Mucosa of descending colon (tissue), 3 donors: ENCODE measurements around the gene TM9SF4. TPM values are rescaled to one million over a fixed set of nuclear protein-coding genes. Genes with fewer than 3 reads are reported as not detected.

ENCODE experiments used
- ATAC-seq: fragments of 200-7000 bp; cut with Tn5 transposase; one replicate; pipeline ENCODE4 v1.9.1; 2020; ENCODE audit warnings: mild to moderate bottlenecking, moderate library complexity
- DNase-seq, 3 donors: peaks; one replicate each; pipeline ENCODE4 v3.0.0-alpha.2; 2020
- H3K36me3 ChIP-seq: fragments of 200-600 bp; one replicate; pipeline ENCODE4 v1.8.0; 2021; ENCODE audit warnings: low read depth, mild to moderate bottlenecking
- H3K4me1 ChIP-seq: fragments of 200-600 bp; one replicate; pipeline ENCODE4 v1.8.0; 2021; ENCODE audit warnings: low read depth, mild to moderate bottlenecking
- H3K4me3 ChIP-seq: fragments of 200-600 bp; one replicate; pipeline ENCODE4 v1.8.0; 2021; ENCODE audit warnings: mild to moderate bottlenecking
- H3K9me3 ChIP-seq: fragments of 200-600 bp; one replicate; pipeline ENCODE4 v1.8.0; 2021; ENCODE audit warnings: mild to moderate bottlenecking
- intact Hi-C, 2 donors: fragments of 100-400 bp; cut with DNase I in 1 of 2; cut with micrococcal nuclease in 1 of 2; formaldehyde crosslinking; loops; one replicate each; pipeline versions ENCODE4 v1.11.0 to v1.11.1; 2022; cut with DNase I, micrococcal nuclease
- total RNA-seq, 3 donors: library from RNA; stranded (reverse); fragmentation: NEBNext Ultra II Directional in 2 of 3; extraction: Animal tissue kit (Norgen Biotek cat#: 25700) in 2 of 3; gene quantifications; one replicate each; pipeline versions ENCODE4 v1.2.1 to v1.2.4, GENCODE V29; 2021 to 2023
- TF ChIP-seq, protein P1 (sequence below): fragments of 200-600 bp; IDR thresholded peaks from one replicate; pipeline ENCODE4 v1.8.0; 2022; ENCODE audit warnings: antibody characterized with exemption, mild to moderate bottlenecking
- donor health status: DM: no; HTN: no; CAD: no; lungs with moderate emphysema.
- donor health status: DM: no; HTN: no; CAD: no.
- donor health status: DM: no; HTN: yes; CAD: no.

Gene TM9SF4
- total RNA-seq, 3 donors from 2014 or later: 54.1 to 74.7 (median 65.8) TPM

DNA sequence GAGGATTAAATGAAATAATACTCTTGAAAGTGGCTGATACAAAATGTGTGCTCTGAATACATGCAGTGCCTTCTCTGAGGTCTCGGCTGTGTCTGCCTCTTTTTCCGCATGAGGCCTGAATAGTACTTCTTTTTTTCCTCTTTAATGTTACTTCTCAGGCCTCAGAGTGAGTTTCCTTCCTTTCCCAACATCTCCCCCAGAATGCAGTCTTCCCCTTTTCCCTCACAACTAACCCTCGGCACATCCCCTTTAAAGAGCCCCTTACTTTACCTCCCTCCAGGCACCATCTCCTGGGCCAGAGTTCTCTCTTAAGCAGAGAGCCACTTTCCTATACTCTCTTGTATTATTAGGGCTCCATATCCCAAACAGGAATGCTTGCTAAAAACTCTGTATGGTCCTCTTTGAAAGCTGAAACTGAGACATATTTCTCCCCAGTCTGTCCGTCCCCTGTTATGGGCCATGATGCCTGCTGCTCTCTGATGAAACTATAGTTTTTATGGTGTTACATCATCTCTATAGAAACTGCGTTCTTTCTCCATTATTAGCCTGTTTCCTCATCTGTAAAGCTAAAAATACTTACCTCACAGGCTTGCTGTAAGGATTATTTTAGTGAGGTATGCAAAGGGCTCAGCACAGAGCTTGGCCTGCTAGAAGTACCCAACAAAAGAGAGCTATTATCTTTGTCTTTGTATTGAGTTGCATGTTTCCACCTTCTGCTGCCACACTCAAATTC lies 95.8 kb downstream of the TM9SF4 start:
- intact Hi-C loops: no loop called here
- DNase-seq: no peak

DNA sequence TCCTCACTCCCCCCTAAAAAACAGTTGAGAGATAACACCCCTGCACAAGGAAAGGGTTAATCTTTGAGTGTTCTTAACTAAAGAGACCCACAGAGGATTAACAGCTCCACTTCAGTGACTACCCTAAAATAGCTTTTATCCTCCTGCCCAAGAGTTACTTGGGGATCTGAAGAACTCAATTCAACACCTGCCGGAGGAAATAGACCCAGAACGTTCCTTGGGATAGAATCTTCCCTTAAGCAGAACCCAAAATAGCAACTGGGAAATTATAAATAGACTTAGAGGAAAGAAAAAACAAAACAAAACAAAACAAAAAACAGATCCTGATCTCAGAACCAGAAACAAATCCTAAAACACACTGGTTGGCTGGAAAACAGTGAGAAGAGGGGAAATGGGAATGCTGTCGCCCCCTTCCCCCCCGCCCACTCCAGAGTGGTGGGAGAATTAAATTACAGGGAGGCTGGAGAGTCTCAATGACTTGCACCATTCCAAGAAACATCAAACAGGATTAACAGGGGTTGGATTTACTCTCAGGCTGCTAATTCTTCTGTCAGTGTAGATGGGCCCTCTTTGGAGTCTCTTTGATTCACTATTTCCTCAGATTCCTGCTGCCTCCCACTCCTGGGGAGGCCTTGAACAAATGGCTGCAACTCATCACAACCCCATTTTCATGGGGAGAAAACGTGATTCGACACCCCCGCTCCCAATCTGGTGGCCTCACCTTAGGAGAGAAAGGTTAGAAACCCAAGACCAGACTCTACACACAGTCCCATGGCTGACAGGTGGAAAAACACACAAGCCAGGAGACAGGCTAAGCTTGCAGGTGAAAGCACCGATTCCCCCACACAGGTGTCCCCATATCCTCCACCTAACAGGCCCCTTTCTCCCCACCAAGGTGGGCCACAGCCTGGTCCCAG lies 96.6 kb downstream of the TM9SF4 start:
- H3K9me3 ChIP-seq: no peaks in the 10 kb centered on the region
- H3K36me3 ChIP-seq: peaks cover 3% of the 10 kb centered on the region
- ATAC-seq: no peak
- no peak overlapping the region for H3K4me3 ChIP-seq
- TF ChIP-seq, protein P1, sequence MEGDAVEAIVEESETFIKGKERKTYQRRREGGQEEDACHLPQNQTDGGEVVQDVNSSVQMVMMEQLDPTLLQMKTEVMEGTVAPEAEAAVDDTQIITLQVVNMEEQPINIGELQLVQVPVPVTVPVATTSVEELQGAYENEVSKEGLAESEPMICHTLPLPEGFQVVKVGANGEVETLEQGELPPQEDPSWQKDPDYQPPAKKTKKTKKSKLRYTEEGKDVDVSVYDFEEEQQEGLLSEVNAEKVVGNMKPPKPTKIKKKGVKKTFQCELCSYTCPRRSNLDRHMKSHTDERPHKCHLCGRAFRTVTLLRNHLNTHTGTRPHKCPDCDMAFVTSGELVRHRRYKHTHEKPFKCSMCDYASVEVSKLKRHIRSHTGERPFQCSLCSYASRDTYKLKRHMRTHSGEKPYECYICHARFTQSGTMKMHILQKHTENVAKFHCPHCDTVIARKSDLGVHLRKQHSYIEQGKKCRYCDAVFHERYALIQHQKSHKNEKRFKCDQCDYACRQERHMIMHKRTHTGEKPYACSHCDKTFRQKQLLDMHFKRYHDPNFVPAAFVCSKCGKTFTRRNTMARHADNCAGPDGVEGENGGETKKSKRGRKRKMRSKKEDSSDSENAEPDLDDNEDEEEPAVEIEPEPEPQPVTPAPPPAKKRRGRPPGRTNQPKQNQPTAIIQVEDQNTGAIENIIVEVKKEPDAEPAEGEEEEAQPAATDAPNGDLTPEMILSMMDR: no peak
- no peak for DNase-seq
- intact Hi-C loops: no loop called here
- peaks cover 64% of the 10 kb centered on the region for H3K4me1 ChIP-seq

More for the DNA sequence above, 95.8 kb downstream of the TM9SF4 start:
- Histone ChIP-seq H3K9me3 (no peaks in the 10 kb centered on the region), H3K4me3 (no peak overlapping the region), H3K4me1 (peaks cover 64% of the 10 kb centered on the region), H3K36me3 (peaks cover 3% of the 10 kb centered on the region)
- TF ChIP-seq, protein P1: no peak
- ATAC-seq: no peak

DNA sequence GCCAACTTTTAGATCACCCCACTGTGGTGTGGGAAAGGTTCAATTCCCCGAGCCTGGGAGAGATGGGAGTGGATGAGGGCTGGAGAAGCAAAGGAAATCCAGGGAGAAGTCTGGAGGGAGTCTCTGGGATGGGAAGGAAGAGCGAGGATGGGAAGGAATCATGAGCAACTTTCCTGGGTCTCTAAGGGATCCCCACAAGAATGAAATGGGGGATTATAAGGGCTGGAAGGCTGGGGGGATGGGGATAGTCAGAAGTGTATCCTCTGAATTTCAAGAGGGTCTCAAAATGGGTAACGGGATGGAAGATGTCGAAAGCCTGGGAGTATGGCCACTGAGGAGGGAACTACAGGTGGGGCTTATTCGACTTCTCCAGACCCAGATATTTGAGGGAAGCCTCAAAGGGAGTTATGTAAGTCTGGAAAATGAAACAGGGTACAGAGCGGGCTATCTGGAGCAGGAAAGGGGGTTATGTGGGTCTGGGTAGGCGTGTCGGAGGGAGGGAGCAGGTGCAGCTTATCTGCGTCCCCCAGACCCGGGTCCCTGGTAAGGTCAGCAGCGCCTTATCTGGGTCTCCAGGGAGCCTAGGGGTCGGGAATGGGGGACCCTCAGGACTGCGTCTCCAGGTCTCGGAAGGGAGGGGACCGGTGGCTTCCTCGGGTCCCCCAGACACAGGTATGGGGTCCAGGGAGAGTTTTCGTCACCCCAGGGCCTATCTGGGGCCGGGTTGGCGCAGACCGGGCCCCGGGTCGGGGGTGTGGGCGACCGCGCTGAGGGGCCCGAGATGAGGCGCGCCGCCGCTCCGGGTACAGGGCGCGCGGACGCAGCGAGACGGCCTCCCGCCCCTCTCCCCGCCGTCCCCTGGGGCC lies 97.5 kb downstream of the TM9SF4 start:
- DNase-seq (peak in 1 of 3 donors; percentile 50), ATAC-seq (peak; percentile 11)
- peak overlapping the region; percentile 99 for H3K4me3 ChIP-seq
- intact Hi-C loops: no loop called here
- no peaks in the 10 kb centered on the region for H3K9me3 ChIP-seq
- H3K36me3 ChIP-seq: peaks cover 3% of the 10 kb centered on the region
- TF ChIP-seq, protein P1: no peak
- peaks cover 64% of the 10 kb centered on the region for H3K4me1 ChIP-seq

DNA sequence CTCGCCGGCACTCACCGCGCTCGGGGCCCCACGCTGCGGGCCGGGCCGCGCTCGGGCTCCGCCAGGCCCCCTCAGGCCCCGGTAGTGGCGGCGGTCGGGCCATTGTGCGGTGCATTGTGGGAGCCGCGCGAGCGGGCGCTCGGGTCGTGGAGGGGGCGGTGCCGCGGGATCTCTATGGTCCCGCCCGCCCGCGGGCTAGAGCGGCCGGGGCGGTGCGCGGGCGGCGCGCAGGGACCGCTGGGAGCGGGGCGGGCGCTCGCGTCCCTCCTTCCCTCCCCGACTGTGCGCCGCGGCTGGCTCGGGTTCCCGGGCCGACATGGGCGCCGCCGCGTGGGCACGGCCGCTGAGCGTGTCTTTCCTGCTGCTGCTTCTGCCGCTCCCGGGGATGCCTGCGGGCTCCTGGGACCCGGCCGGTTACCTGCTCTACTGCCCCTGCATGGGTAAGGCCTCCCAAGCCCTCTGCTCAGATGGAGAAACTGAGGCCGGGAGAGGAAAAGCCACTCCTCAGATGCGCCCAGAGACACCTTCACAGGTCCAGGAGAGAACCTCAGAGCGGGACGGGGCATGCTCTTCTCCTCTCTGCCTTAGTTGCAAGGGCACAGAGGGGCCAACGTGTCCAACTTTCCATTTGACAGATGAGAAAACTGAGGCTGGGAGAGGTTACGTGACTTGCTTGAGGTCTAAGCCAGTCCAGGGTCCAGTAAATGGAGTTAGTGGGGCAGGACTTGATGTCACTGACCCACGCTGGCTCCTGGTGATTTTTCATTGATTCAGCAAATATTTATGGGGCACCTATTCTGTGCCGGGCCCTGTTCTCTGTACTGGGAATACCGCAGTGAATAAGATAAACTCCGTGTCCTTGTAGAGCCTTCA lies 98.3 kb downstream of the TM9SF4 start, which contains the start of the genes PLAGL2 and POFUT1:
Gene PLAGL2 (minus strand): TSS at position 118 of the 873 bp plus-strand sequence. CDS start 5,565 bp downstream, outside the sequence.
Gene POFUT1 (plus strand): TSS at position 255 of the 873 bp plus-strand sequence. CDS start 62 bp downstream, at position 317.
- ATAC-seq (peak; percentile 94), DNase-seq (peak; percentile 93 to 94 (median 93))
- Histone ChIP-seq H3K36me3 (peaks cover 3% of the 10 kb centered on the region), H3K4me3 (peak within 1 kb of the TSS; percentile 99), H3K4me1 (peaks cover 63% of the 10 kb centered on the region), H3K9me3 (no peaks in the 10 kb centered on the region)
- TF ChIP-seq, protein P1: no peak
- intact Hi-C loops: no loop called here
